Activated CD4-positive, alpha-beta T cell treated with anti-CD3 and anti-CD28 coated beads, Interleukin-2, amount 50 U/mL, for 16 hours (primary cell): ENCODE data around the gene ALOX12.
"Not testable (repeated sequence)": the region's sequence is repeated elsewhere in the genome, so short reads cannot be mapped to it uniquely, and the experiment has no call there.

Experiments
- DNase-seq: peaks from one replicate; pipeline ENCODE4 v3.0.0-alpha.2; 2020

Gene ALOX12

DNA sequence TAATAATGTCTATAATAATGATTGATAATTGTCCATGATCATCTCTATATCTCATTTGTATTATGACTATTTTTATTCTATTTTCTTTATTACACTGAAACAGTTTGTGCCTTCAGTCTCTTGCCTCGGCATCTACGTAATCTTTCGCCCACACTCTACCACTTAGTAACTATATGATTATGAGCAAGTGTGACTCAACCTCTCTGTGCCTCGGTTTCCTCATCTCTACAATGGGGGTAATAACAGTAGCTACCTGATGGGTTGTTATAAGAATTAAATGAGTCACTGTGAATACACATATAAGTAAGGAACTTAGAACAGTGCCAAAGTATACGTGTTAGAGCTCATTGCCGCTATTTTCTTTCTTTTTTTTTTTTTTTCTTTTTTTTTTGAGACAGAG is 51.7 kb downstream of the ALOX12 start:
- peak; percentile 86 for DNase-seq

DNA sequence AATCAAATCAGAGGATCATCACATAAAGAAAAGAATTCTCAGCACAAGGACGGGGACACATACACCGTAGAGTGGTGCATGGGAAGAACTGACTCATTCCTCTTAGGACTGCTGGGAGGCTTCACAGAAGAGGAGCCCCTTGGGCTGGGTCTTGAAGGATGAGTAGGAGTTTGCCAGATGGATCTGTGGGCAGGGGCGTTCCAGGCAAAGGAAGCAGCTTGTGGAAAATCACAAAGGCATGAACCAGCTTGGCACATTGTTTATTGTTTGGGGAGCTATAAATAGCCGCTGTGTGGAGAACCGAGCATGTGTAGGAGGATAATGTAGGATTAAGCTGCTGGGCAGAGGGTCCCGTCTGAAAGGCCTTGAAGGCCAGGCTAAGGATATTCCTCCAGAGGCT is 53.1 kb downstream of the ALOX12 start:
- no peak for DNase-seq

DNA sequence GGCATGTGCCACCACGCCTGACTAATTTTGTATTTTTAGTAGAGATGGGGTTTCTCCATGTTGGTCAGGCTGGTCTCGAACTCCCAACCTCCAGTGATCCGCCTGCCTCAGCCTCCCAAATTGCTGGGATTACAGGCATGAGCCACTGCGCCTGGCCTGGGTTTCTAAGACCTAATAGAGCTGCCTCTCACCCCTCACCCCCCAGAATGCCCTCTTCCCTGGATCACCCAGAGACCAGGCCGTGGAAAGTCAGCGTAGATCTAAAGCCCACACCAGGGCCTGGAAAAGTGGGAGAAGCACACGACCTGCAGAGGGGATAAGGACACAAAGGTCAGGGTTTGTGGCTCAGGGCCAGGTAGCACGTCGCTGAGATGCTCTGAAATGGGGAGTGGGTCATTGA is 54.7 kb downstream of the ALOX12 start:
- not testable (repeated sequence) for DNase-seq

DNA sequence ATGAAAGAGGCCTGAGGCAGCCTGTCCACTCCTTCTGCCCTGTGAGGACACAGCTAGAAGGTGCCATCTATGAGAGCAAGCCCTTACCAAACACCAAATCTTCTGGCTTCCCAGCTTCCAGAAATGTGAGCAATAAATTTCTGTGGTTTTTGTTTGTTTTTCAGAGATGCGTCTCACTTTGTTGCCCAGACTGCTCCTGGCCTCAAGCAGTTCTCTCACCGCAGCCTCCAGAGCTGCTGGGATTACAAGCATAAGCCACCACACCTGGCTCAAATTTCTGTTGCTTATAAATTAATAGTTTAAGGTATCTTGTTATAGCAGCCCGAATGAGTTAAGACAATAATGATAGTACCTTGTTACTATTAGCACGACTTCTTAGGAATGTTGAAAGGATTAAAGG is 60.5 kb downstream of the ALOX12 start:
- DNase-seq = no peak

DNA sequence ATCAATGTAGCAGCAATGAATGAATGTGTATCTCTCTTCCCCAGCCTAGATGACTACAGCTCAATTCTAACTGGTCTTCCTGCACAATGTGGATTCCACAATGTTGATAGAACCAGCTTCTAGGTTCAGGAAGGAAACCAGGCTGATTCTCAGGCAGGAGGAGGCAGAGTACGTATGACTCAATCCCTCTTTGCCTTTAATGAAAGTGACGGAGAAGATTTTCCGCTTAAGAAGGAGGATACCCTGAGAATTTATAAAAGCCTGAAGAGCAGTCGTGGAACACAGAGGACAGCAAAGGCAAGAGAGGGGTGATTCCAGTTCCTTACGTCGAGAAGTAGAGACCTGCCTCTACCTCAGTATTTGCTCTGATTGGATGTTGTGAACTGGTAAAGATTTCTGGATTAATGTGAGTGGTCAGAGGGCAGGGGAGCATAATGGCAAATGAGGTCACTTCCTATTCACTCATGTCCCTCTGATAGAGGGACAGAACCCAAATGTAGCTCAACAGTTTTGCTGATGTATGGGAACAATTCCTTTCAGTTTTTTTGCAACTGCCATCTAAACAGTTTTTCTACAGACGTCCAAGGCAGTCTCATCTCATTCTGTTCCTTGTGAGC is 63.1 kb downstream of the ALOX12 start:
- DNase-seq = no peak
